Lung (tissue), 12 donors: ENCODE data around the gene CENPP. TPM values are rescaled to one million over a fixed set of nuclear protein-coding genes. Genes with fewer than 3 reads are reported as not detected.

Experiments used
- ATAC-seq: fragments of 200-7000 bp; cut with Tn5 transposase; one replicate; pipeline ENCODE4 v1.9.1; 2020; ENCODE audit warnings: moderate number of reproducible peaks; ENCODE audit not compliant: insufficient read depth, low FRiP score
- DNase-seq, 3 donors: peaks; one replicate each; pipeline ENCODE4 v3.0.0-alpha.2; 2013 to 2017
- H3K27ac ChIP-seq, 2 donors: one replicate each; pipeline ENCODE4 v1.5.1; 2013; ENCODE audit warnings: mild to moderate bottlenecking in 2 of 2, moderate library complexity in 2 of 2, control low read depth in 1 of 2, inconsistent platforms in 1 of 2, low read depth in 1 of 2, low read length in 1 of 2
- H3K27me3 ChIP-seq, 3 donors: one replicate each; pipeline ENCODE4 v1.5.1; 2013; ENCODE audit warnings: low read length in 2 of 3; ENCODE audit not compliant: control insufficient read depth in 3 of 3, insufficient read depth in 3 of 3
- H3K36me3 ChIP-seq, 4 donors: one replicate each; pipeline ENCODE4 v1.5.1; 2013; ENCODE audit warnings: low read length in 4 of 4, mild to moderate bottlenecking in 1 of 4, moderate library complexity in 1 of 4; ENCODE audit not compliant: control insufficient read depth in 4 of 4, insufficient read depth in 4 of 4
- H3K4me1 ChIP-seq, 5 donors: one replicate each; pipeline ENCODE4 v1.5.1; 2013; ENCODE audit warnings: low read length in 5 of 5, mild to moderate bottlenecking in 2 of 5, moderate library complexity in 1 of 5; ENCODE audit not compliant: control insufficient read depth in 5 of 5, insufficient read depth in 5 of 5
- H3K4me3 ChIP-seq: one replicate; pipeline ENCODE4 v1.5.1; 2013; ENCODE audit warnings: mild to moderate bottlenecking, control low read depth, moderate library complexity
- H3K9ac ChIP-seq, 2 donors: one replicate each; pipeline ENCODE4 v1.5.1; 2013; ENCODE audit warnings: low read length in 2 of 2, control low read depth in 1 of 2; ENCODE audit not compliant: insufficient read depth in 1 of 2
- H3K9me3 ChIP-seq, 4 donors: one replicate each; pipeline ENCODE4 v1.5.1; 2013; ENCODE audit warnings: low read length in 3 of 4, mild to moderate bottlenecking in 1 of 4, moderate library complexity in 1 of 4; ENCODE audit not compliant: control insufficient read depth in 4 of 4, insufficient read depth in 3 of 4
- WGBS, 2 donors: extraction: QIAGEN DNeasy Blood & Tissue Kit; methylation state at CpG; one replicate each; pipeline ENCODE4 v1.1.7; 2013; 5-methylcytosine and 5-hydroxymethylcytosine counted together
- polyA plus RNA-seq, 2 donors: library from polyadenylated mRNA; stranded (reverse); fragments of 200-250 nt; gene quantifications; one replicate each; pipeline ENCODE4 v1.2.1, GENCODE V29; 2013
- total RNA-seq, 2 donors: library from RNA; depleted of rRNA in 1 of 2; stranded (reverse); fragments of >200 nt in 1 of 2; gene quantifications; one replicate each; pipeline ENCODE4 v1.2.1, GENCODE V29; 2014 to 2021
- TF ChIP-seq, protein P1 (sequence below): IDR thresholded peaks from 2 replicates; pipeline ENCODE4 v1.5.1; 2012; ENCODE audit warnings: mild to moderate bottlenecking; ENCODE audit errors: control extremely low read depth, extremely low read depth
- donor health status: control.
- donor health status: control.
- donor health status: Bipolar disorder and iron deficiency.
- donor health status: healthy.
- donor health status: DM: yes; HTN: yes; CAD: no.

The CENPP gene
- total and polyA plus RNA-seq, 4 donors = 1.2 to 11.8 (median 2.9) TPM

DNA sequence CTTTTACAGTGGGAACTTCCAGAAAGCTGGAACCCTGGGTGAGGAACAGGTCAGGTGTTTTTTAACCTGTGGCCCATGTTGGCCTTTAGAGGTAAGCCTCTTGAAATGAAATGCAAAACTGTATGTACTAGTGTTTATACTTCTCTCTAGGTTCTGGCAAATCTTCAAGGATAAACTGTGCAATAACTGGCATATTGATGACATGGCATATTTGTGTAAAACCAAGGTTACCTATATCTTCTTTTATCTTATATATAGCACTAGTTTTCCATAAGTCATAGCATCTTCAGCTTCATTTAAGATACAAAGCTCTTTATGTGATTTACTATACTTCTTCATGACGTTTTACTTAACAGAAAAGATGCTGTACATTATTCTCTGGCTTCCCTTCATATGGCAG is 24.8 kb upstream of the CENPP start:
- Histone ChIP-seq H3K27ac (no peak overlapping the region), H3K36me3 (peaks cover 13 to 53% (median 29%) of the 10 kb centered on the region in 4 donors), H3K4me3 (no peak overlapping the region), H3K9ac (no peak overlapping the region), H3K4me1 (no peaks in the 10 kb centered on the region), H3K9me3 (no peaks in the 10 kb centered on the region), H3K27me3 (no peaks in the 10 kb centered on the region)
- TF ChIP-seq, protein P1, sequence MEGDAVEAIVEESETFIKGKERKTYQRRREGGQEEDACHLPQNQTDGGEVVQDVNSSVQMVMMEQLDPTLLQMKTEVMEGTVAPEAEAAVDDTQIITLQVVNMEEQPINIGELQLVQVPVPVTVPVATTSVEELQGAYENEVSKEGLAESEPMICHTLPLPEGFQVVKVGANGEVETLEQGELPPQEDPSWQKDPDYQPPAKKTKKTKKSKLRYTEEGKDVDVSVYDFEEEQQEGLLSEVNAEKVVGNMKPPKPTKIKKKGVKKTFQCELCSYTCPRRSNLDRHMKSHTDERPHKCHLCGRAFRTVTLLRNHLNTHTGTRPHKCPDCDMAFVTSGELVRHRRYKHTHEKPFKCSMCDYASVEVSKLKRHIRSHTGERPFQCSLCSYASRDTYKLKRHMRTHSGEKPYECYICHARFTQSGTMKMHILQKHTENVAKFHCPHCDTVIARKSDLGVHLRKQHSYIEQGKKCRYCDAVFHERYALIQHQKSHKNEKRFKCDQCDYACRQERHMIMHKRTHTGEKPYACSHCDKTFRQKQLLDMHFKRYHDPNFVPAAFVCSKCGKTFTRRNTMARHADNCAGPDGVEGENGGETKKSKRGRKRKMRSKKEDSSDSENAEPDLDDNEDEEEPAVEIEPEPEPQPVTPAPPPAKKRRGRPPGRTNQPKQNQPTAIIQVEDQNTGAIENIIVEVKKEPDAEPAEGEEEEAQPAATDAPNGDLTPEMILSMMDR = no peak
- ATAC-seq (no peak), DNase-seq (no peak)
- 69 to 86% methylated on average over 1 of the region's 1 CpG for WGBS, 2 donors

GRCh38 chr9:92308893-92309292 is 16.9 kb upstream of the CENPP start:
- Histone ChIP-seq H3K9ac (no peak overlapping the region), H3K4me3 (no peak overlapping the region), H3K9me3 (no peaks in the 10 kb centered on the region), H3K36me3 (peaks cover 27 to 66% (median 33%) of the 10 kb centered on the region in 4 donors), H3K27ac (no peak overlapping the region), H3K4me1 (peaks cover 0 to 7% (median 0%) of the 10 kb centered on the region in 5 donors), H3K27me3 (no peaks in the 10 kb centered on the region)
- DNase-seq = no peak
- TF ChIP-seq, protein P1 = no peak
- ATAC-seq = no peak

DNA sequence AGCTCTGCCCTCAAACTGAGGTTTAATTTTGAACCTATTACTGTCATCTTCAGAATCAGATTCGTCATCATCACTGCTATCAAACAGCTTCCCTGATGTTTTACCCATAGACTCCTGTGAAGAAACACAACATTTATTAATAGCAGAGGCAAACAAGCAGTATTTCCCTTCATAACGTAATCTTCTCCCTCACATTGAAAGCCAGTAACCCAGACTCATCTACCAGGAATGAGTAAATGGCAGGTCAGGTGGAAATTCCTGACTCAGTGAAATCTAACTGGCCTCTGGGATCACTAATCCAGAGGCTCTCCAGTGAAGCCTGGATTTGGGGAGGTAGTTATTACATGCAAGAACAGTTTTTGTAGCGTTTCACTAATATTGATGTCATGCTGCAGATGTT is 15.2 kb upstream of the CENPP start:
- TF ChIP-seq, protein P1 = no peak
- Histone ChIP-seq H3K27ac (no peak overlapping the region), H3K27me3 (no peaks in the 10 kb centered on the region), H3K4me3 (no peak overlapping the region), H3K9ac (no peak overlapping the region), H3K36me3 (peaks cover 26 to 55% (median 29%) of the 10 kb centered on the region in 4 donors), H3K4me1 (peaks cover 0 to 7% (median 0%) of the 10 kb centered on the region in 5 donors), H3K9me3 (no peaks in the 10 kb centered on the region)
- 93 to 97% methylated on average over 3 of the region's 3 CpGs for WGBS, 2 donors
- no peak for ATAC-seq
- no peak for DNase-seq
